Esophagus squamous epithelium (tissue), 5 donors: Measurements from ENCODE around the gene MDFIC2. TPM values are rescaled to one million over a fixed set of nuclear protein-coding genes. Genes with fewer than 3 reads are reported as not detected.

Experiments
- DNase-seq: peaks from one replicate; lab custom pipeline; 2025; lab: John Stamatoyannopoulos, UW
- H3K27ac ChIP-seq, 4 donors: fragments of 200-600 bp; sonication (generic); one replicate each; pipeline ENCODE4 v1.5.1; 2016 to 2019; ENCODE audit warnings: mild to moderate bottlenecking in 1 of 4
- H3K27me3 ChIP-seq, 4 donors: fragments of 200-600 bp; sonication (generic); 1 replicate in 3 of 4; 2 replicates in 1 of 4; pipeline versions ENCODE4 v1.5.1 to v1.6.0; 2017 to 2021; ENCODE audit warnings: antibody characterized with exemption in 1 of 4
- H3K36me3 ChIP-seq, 3 donors: fragments of 200-600 bp; sonication (generic); one replicate each; pipeline ENCODE4 v1.5.1; 2016 to 2019
- H3K4me1 ChIP-seq, 3 donors: fragments of 200-600 bp; sonication (generic); one replicate each; pipeline ENCODE4 v1.5.1; 2017 to 2019
- H3K4me3 ChIP-seq, 4 donors: fragments of 200-600 bp; sonication (generic); 1 replicate in 3 of 4; 2 replicates in 1 of 4; pipeline ENCODE4 v1.5.1; 2016 to 2019; ENCODE audit warnings: mild to moderate bottlenecking in 2 of 4, moderate library complexity in 1 of 4
- H3K9me3 ChIP-seq, 3 donors: fragments of 200-600 bp; sonication (generic); one replicate each; pipeline ENCODE4 v1.5.1; 2016 to 2019
- CTCF ChIP-seq, 6 experiments: fragments of 450-650 bp in 4 of 6; fragments of 200-600 bp in 2 of 6; sonication (generic) in 2 of 6; IDR thresholded peaks; one replicate each; pipeline ENCODE4 v1.5.1; 2016 to 2019; ENCODE audit warnings: antibody characterized with exemption in 6 of 6, mild to moderate bottlenecking in 4 of 6, moderate library complexity in 4 of 6
- POLR2A ChIP-seq, 4 donors: fragments of 450-650 bp; IDR thresholded peaks; one replicate each; pipeline ENCODE4 v1.6.1; 2017; ENCODE audit warnings: antibody characterized with exemption in 4 of 4, mild to moderate bottlenecking in 4 of 4, moderate library complexity in 3 of 4
- WGBS, 2 donors: methylation state at CpG; one replicate each; pipeline ENCODE4 v1.1.5; 2018; 5-methylcytosine and 5-hydroxymethylcytosine counted together
- intact Hi-C: fragments of 100-400 bp; cut with DNase I; formaldehyde crosslinking; loops from one replicate; pipeline ENCODE4 v1.15.0; 2022
- total RNA-seq, 4 donors: library from RNA; depleted of rRNA; stranded (reverse); fragments of >200 nt; gene quantifications; one replicate each; pipeline ENCODE4 v1.1.0, GENCODE V29; 2016
- donor health status: DM: yes; HTN: yes; CAD: no.

Gene MDFIC2
- total RNA-seq, 4 donors from 2014 or later: not detected

GRCh38 chr3:70261283-70261682 lies 51.2 kb downstream of the MDFIC2 start:
- Histone ChIP-seq H3K4me1 (no peaks in the 10 kb centered on the region), H3K27me3 (no peaks in the 10 kb centered on the region), H3K4me3 (no peak overlapping the region), H3K9me3 (no peaks in the 10 kb centered on the region), H3K36me3 (no peaks in the 10 kb centered on the region), H3K27ac (no peak overlapping the region)
- WGBS, 2 donors: 40 to 42% methylated on average over 1 of the region's 1 CpG
- no peak for DNase-seq
- intact Hi-C loops: no loop called here
- TF ChIP-seq CTCF (IDR thresholded peaks at IDR 0.05) (no peak), POLR2A (IDR thresholded peaks at IDR 0.05) (no peak)

- no peak overlapping the region for H3K27ac ChIP-seq
- 73 to 74% methylated on average over 1 of the region's 1 CpG for WGBS, 2 donors
- intact Hi-C loops: no loop called here
- DNase-seq: no peak
- H3K27me3 ChIP-seq: no peaks in the 10 kb centered on the region
- H3K4me1 ChIP-seq: no peaks in the 10 kb centered on the region
- no peak overlapping the region for H3K4me3 ChIP-seq
- no peaks in the 10 kb centered on the region for H3K9me3 ChIP-seq
- TF ChIP-seq CTCF (IDR thresholded peaks at IDR 0.05) (no peak), POLR2A (IDR thresholded peaks at IDR 0.05) (no peak)
- H3K36me3 ChIP-seq: no peaks in the 10 kb centered on the region
These were observed 55.9 kb downstream of the MDFIC2 start for GRCh38 chr3:70256566-70256965.

GRCh38 chr3:70250492-70250891 lies 61.9 kb downstream of the MDFIC2 start:
- no peak for DNase-seq
- Histone ChIP-seq H3K4me1 (no peaks in the 10 kb centered on the region), H3K27me3 (no peaks in the 10 kb centered on the region), H3K9me3 (no peaks in the 10 kb centered on the region), H3K27ac (no peak overlapping the region), H3K4me3 (no peak overlapping the region), H3K36me3 (no peaks in the 10 kb centered on the region)
- TF ChIP-seq CTCF (IDR thresholded peaks at IDR 0.05): no peak
- no peak for TF ChIP-seq POLR2A (IDR thresholded peaks at IDR 0.05)
- intact Hi-C loops: no loop called here
- WGBS, 2 donors: 68 to 78% methylated on average over 3 of the region's 3 CpGs

GRCh38 chr3:70249509-70250160 lies 62.8 kb downstream of the MDFIC2 start:
- 31 to 48% methylated on average over 7 of the region's 7 CpGs for WGBS, 2 donors
- no peak for TF ChIP-seq POLR2A (IDR thresholded peaks at IDR 0.05)
- no peak for TF ChIP-seq CTCF (IDR thresholded peaks at IDR 0.05)

GRCh38 chr3:70248856-70249255 lies 63.6 kb downstream of the MDFIC2 start:
- 77 to 89% methylated on average over 4 of the region's 4 CpGs for WGBS, 2 donors

More at GRCh38 chr3:70249509-70250160, 62.8 kb downstream of the MDFIC2 start:
- no peaks in the 10 kb centered on the region for H3K27me3 ChIP-seq
- H3K9me3 ChIP-seq: no peaks in the 10 kb centered on the region
- no peak overlapping the region for H3K27ac ChIP-seq
- H3K4me3 ChIP-seq: no peak overlapping the region
- intact Hi-C loops: no loop called here
- DNase-seq: no peak
- H3K36me3 ChIP-seq: no peaks in the 10 kb centered on the region
- H3K4me1 ChIP-seq: no peaks in the 10 kb centered on the region

More at GRCh38 chr3:70248856-70249255, 63.6 kb downstream of the MDFIC2 start:
- Histone ChIP-seq H3K36me3 (no peaks in the 10 kb centered on the region), H3K4me1 (no peaks in the 10 kb centered on the region), H3K4me3 (no peak overlapping the region), H3K9me3 (no peaks in the 10 kb centered on the region), H3K27ac (no peak overlapping the region), H3K27me3 (no peaks in the 10 kb centered on the region)
- TF ChIP-seq POLR2A (IDR thresholded peaks at IDR 0.05) (no peak), CTCF (IDR thresholded peaks at IDR 0.05) (no peak)
- intact Hi-C loops: no loop called here
- DNase-seq: no peak
